Left renal pelvis (tissue), 4 donors: ENCODE measurements around the gene ZNF605. TPM values are rescaled to one million over a fixed set of nuclear protein-coding genes. Genes with fewer than 3 reads are reported as not detected.
"Not testable (repeated sequence)": the region's sequence is repeated elsewhere in the genome, so short reads cannot be mapped to it uniquely, and the experiment has no call there.

ENCODE experiments used
- DNase-seq, 4 donors: peaks; one replicate each; pipeline ENCODE4 v3.0.0-alpha.2; 2013; ENCODE audit warnings: low read depth in 4 of 4, low spot score in 3 of 4
- polyA plus RNA-seq, 4 donors: library from polyadenylated mRNA; unstranded; fragments of 120-200 nt; gene quantifications; one replicate each; pipeline ENCODE4 v1.2.1, GENCODE V29; 2013; ENCODE audit not compliant: insufficient read length in 4 of 4

ZNF605 gene
- polyA plus RNA-seq, result 10 to 100 TPM; 18.9 to 30.6 (median 25.1) TPM

DNA sequence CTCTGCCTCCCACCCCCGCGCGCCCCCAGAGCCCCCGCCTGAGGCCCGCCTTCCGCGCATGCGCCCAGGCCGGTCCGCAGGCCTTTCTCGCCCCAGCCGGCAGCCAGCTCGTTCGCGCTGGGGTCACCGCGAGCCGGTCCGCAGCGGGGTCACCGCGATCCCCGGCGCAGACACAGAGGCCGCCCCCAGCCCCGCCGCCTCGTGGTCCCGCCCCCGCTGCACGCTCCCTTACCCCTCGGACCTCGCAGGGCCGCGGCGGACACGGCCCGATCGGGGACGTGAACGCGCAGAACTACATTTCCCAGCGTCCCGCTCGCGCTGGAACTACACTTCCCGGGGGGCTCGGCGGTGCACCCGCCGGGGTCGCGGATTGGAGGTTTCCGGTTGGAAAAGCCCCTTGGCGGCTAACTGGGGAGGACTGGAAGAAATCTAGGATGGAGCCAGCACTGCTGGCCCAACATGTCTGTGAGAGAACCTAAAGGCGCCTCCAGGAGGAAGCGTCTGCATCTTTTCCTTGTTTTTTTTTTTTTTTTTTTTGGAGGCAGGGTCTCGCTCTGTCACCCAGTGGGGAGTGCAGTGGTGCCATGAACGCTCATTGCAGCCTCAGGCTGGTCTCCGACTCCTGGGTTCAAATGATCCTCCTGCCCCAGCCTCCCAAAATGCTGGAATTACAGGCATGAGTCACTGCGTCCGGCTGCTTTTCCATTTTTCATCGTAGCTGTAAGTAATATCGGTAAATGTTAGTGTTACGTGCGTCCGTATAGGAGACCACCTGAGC lies at the start of gene ZNF605:
TSS of gene ZNF605 (minus strand) at position 296 of the 778 bp plus-strand sequence. CDS start 10,671 bp downstream, outside the sequence.
- DNase-seq, result peak; percentile 83 to 87 (median 86)

DNA sequence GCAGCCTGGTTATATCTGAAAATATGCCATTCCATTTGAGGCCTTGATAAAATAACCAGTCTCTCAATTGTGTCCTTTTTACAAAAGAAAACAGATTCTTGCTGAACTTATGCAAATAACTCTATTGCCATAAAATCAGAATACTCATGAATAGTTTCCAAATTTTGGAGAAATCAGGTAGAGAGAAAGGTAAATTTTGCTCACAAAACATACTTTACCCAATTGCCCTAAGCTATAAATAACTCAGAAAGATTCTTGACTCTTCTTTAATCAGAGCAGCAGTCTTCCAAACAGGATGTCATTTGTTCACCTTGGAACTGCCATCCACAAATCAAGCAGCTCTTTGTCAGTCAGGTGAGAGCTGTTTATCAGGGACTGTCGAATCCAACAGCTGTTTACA lies 42.6 kb upstream of the ZNF605 start:
- no peak for DNase-seq

DNA sequence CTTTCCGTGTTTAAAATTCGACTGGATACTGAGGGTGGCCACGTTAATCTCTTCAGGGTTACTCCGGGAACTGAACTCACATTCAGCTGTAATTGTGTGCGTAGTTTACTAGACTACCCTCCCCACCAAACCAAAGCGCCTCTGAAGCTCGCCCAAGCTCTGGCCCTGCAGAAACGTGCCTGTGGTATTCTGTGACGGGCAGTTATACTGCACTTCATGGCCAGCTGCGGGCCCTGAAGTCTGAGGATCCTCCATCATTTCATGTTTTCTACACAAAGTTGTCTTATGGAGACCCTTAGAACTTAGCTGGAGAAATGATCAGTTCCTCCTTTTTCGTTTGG lies 30.7 kb upstream of the ZNF605 start:
- DNase-seq, result no peak

DNA sequence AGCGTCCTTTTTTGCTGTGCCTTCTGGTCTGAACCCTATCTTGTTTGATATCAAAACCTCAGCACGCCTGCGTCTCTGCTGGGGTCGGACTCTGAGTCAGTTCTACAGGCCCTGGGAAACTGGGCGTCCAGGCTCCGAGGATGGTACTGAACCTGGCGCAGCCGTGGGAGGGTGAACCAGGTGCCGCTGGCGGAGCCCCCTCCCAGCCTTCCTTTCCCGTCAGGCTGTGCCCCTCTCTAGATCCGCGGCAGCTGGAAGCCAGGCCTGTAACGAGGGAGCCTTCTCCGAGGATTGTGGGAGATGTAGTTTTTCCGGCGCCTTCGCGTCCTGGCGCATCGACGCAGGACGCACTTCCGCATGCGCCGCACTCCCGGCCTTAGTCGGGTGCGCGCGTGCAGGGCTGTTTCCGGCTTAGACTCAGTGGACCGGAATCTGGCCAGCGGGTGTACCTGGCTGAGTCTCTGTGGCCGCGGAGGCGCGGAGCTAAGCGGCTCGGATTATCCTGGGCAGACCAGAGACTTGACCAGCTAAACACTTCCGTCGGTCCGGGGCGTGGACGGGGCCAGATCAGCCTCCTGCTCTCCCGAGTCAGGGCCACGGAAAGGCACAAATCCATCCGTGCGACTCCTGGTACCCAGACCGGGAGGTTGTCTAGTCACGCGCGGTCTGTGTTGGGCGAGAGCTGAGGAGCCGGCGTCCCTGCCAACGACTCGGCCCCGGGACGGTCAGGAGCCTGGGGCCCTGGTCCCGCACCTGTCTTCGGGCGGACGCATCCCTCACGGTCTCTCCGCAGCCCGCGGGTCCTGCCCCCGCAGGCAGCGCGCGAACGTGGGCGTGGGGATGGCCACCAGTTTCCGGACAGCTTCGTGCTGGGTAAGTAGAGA lies 30.1 kb upstream of the ZNF605 start, which contains the start of gene ZNF26:
TSS of gene ZNF26 (plus strand) at position 367 of the 884 bp plus-strand sequence. CDS start at position 841, 474 bp downstream.
- peak; percentile 87 to 90 (median 88) for DNase-seq

DNA sequence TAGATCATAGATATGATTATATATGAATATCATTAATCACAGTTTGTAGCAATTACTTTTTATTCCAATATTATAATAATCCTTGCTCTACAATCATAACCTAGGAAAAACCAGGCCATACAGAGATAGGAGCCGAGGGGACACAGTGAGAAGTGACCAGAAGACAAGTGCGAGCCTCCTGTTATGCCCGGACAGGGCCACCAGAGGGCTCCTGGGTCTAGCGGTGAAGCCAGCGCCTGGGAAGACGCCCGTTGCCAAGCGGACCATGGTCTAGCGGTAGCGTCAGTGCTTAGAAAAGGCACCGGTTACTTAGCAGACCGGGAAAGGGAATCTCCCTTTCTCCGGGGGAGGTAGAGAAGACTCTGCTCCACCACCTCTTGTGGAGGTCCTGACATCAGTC lies 20.8 kb upstream of the ZNF605 start:
- DNase-seq, result not testable (repeated sequence)

DNA sequence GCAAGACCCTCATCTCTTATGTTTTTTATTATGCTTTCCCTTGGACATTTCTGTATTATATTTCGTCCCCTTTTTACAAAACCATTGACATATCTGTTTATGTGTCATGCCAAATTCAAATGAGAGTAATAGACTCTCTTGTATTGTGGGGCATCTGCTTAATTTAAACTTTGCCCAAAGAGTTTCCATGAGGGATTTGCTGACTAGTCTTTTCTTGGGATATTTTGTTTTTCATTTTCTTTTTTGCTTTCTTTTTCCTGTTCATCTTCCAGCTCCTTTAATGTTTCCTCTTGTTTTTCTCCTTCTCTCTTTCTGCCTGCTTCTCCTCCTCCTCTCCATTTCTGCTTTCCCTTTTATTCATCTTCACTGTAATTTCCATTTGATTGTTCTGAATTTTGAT lies 16.3 kb upstream of the ZNF605 start:
- DNase-seq, result no peak

GRCh38 chr12:132967736-132968135 lies 11.6 kb upstream of the ZNF605 start:
- DNase-seq, result no peak

DNA sequence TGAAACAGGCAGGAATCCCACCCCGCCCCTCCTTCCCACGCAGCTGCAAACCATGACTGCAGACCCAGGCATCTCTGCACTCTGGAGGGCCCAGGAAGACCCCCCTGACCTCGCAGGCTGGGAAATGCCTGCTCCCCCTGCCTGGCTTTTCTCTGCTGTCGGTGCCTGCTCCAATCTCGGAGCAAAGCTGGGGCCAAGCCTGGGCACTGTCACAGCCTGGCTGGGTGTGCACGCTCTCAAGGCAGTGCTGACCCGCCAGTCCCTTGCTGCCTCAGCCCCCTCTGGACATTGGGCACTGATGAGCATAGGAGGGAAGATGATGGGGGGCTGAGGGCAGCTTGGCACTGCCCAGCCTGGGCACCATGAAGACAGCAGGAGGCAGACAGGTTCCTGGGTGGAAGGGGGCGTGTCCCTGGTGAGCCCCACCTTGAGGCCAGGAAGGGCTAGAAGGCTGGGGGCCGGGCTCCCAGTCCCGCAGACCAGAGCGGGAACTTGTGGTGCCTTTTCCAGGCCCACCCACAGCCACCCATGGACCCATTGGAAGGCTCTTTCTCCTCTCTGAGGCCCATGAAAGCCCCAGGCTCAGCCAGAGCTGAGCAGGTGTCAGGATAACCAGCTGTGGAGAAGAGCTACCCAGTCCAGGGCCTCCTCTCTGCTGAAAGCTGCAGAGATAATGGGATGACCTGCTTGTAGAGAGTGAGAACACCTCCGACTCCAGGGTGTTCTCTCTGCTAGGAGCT lies 10.7 kb upstream of the ZNF605 start:
- no peak for DNase-seq

DNA sequence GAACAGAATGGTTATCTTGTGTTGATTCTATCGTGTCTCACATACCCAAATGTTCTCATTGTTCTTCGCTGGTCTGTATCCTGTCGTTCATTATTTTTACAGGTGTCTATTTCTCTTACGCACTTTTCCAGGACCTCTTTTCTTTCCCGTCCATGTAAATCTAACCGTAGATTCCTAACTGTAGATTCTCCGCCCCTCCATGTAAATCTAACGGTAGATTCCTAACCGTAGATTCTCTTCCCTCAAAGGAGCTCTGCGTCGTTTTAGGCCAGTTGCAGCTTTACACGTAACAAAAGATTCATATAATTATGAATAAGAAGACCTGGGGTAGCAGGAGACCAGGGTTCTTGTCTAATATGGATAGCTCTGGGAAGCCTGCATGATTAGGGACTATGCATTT lies 9.7 kb upstream of the ZNF605 start:
- DNase-seq, result no peak

DNA sequence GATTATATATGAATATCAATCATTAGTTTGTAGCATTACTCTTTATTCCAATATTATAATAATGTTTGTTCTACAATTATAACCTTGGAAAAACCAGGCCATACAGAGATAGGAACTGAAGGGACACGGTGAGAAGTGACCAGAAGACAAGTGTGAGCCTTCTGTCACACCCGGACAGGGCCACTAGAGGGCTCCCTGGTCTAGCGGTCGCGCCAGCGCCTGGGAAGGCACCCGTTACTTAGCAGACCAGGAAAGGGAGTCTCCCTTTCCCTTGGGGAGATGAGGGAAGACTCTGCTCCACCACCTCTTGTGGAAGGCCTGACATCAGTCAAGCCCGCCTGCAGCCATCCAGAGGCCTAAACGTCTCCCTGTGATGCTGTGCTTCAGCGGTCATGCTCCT lies 7.8 kb upstream of the ZNF605 start:
- DNase-seq, result not testable (repeated sequence)

- DNase-seq, result not testable (repeated sequence)
These were observed 5.7 kb upstream of the ZNF605 start for GRCh38 chr12:132961790-132962189.

DNA sequence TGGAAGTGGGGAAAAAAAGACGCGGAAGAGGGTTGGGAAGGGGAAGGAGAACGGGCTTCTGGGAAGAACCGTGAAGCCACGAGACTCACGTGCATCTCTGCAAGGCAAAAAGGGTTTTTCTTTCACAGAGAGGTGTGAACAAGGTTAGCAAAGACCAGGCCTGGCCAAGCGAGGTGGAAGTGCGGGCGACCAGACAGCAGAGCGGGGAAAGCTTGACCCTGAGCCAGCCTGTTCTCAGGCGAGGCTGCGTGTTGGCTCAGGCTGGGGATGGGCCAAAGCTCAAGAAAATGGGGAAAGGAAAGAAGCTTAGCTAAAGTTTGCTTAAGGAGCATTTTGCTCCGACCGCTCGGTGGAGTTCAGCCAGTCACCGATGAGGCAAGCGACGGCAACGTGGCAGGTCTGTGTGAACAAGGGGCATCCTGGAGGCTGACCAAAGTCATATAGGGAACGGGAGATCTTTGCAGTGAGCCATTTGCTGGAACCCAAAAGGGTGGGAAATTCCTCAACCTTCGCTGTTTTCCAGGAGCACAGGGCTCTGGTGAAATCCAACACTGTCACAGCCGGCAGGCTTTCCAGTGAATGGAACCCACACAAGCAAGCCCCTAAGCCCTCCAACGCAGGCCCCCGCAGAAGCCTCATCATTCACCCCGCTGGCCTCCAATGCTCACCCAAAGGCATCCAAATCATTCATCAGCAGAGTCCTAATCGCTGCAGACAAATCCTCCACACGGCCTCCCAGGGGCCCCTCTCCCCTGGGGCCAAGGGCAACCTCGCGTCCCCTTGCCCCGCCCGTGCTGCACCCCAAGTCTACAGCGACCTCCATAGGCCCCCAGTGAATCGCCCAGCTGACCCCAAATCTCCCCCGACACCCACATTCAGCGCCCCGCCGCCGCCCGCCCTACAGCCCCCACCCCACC lies 754 bp downstream of the ZNF605 start:
- DNase-seq, result peak; percentile 18 to 44 (median 24)

- no peak for DNase-seq
These were observed 1.5 kb downstream of the ZNF605 start for GRCh38 chr12:132954471-132955048.

DNA sequence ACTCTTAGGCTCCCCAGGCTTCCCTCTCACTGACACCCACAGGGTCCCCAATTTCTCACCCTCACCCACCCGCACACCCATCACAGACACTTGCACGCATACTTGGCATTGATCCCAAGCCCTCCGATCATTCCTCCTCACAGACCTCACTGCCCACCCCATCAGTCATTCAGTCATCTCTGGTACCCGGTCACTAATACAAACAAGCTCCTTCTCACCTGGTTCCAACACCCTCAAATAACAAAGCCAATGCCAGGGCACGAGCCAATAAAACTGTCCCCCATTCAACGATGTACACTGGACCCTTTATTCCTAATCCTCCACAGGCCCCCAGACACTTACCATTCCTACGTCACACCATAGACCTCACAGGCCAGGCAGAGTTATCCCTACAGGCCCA lies 2.3 kb downstream of the ZNF605 start:
- no peak for DNase-seq

GRCh38 chr12:132953163-132953425 lies 3.0 kb downstream of the ZNF605 start:
- no peak for DNase-seq

DNA sequence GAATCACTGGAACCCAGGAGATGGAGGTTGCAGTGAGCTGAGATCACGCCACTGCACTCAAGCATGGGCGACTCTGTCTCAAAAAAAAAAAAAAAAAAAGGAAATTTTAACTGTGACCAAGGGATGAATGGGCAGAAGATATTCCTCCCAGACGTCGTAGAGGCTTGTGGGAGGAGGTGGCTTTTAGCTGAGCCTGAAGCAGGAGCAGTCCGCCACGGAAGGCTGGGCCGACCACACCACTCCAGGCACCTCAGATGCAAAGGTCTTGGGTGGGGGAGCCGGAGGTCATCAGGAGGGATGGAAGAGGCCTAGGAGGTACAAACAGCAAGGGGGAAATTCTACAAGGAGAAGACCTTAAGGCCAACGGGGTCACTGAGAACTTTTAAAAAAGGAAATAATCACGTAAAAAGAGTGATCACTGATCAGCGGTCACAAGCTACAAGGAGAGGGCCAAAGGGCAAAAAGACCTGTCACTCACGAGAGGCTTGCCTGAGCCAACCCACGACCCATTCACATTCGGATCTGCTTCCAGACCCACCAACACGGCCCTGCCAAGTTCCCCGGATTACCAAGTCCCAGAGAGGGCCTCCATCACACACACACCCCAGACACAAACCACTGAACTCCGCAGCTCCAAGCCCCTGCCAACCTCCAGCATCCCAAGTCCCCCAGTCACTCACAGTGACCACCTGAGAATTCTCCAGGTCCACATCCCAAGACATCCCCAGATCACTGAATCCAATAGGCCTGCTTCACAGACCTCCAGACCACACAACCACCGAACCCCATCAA lies 3.5 kb downstream of the ZNF605 start:
- DNase-seq, result no peak

DNA sequence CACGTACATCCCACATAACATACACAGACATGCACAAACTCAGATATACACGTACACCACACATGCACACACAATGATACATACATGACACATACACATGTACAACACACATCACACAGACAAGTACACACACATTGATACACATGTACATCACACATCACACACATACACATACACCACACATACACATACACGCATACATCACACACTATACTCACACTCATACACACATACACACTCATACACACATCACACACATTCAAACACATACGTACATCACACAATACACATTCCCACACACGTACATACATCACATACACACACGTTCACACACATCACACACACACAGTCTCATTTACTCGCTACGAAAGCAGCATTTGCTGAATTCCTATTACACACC lies 4.5 kb downstream of the ZNF605 start:
- DNase-seq, result no peak

- no peak for DNase-seq
These were observed 5.1 kb downstream of the ZNF605 start for GRCh38 chr12:132950844-132951535.
